Measurements from ENCODE around the gene TPCN2.

TPCN2 gene

GRCh38 chr11:69006816-69007215 lies 41.9 kb upstream of the TPCN2 start:
- no peak for TF ChIP-seq GATA2 (IDR thresholded peaks at IDR 0.05; ENCODE audit: low read depth, low read length)
- TF ChIP-seq GATA3 (IDR thresholded peaks at IDR 0.05; ENCODE audit: low read depth, low read length), result no peak

- no peak for TF ChIP-seq GATA2 (IDR thresholded peaks at IDR 0.05; ENCODE audit: low read depth, low read length)
- no peak for TF ChIP-seq GATA3 (IDR thresholded peaks at IDR 0.05; ENCODE audit: low read depth, low read length)
These were observed 40.8 kb upstream of the TPCN2 start for GRCh38 chr11:69007975-69008381.

DNA sequence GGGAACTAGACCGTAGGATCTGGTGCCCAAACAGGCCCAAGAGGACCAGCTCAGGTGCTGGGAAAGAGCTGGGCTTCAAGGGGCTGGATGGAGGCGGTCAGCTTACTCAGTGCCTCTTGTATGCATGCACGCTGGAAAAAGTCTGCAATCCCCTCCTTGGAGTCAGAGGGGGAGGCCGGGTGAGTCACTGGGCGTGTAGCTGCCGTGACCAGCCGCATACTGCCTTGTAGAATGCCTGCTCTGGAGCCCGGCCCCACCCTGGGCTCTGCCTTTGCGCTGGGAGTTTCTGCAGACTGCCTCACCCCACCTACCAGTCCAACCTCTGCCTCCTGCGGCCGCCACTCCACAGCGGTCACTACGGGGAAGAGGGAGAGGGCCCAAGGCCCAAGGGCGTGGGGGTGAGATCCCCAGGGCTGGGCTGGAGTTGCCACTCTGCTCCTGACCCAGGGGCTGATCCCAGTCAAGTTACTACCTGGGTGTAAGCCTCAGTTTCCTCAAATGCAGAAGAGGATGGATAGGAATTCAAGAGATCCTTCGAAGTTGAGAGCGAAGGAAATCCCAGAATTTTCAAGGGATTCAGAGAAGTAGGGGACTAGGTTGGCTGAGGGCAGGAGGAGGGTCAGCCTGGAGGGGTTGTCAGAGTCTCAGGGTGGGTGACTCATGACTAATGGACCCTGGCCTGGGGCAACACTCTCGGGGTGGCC lies 39.8 kb upstream of the TPCN2 start:
- TF ChIP-seq GATA3 (IDR thresholded peaks at IDR 0.05; ENCODE audit: low read depth, low read length), result no peak
- TF ChIP-seq GATA2 (IDR thresholded peaks at IDR 0.05; ENCODE audit: low read depth, low read length), result no peak

DNA sequence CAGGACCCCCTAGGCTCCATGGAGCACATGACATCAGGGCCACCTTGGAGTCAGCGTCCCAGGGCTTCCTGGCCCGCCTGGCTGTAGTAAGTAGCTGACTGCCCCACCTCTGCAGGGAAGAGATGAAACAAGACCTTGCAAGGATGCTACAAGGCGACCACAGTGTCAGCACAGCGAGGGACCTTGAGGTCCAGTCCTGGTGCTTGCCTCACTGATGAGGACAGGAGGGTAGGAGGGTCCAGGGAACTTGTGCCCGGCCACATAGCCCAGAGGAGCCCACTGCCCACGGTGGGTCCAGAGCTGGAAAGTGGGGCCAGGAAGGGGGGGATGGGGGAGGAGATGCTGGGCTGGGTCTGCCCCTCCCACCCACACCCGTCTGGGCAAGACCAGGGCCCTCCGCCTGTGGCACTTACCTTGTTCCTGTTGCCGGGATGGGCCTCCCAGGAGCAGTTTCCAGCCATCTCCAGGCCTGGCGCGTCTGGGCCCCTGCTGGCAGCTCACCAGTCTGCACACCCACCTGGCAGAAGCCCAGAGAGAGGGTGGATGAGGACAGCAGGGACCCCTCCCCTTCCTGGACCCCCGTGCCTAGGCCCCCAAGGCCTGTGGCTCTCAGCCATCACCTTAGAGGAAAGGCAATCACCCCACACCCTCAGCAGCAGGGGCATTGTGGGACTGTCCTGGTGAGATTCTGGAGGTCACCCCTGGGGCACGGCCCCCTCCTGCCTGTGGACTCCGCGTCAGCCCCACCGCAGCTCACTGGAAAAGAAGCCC lies 39.1 kb upstream of the TPCN2 start:
- no peak for TF ChIP-seq GATA2 (IDR thresholded peaks at IDR 0.05; ENCODE audit: low read depth, low read length)
- TF ChIP-seq GATA3 (IDR thresholded peaks at IDR 0.05; ENCODE audit: low read depth, low read length), result no peak

DNA sequence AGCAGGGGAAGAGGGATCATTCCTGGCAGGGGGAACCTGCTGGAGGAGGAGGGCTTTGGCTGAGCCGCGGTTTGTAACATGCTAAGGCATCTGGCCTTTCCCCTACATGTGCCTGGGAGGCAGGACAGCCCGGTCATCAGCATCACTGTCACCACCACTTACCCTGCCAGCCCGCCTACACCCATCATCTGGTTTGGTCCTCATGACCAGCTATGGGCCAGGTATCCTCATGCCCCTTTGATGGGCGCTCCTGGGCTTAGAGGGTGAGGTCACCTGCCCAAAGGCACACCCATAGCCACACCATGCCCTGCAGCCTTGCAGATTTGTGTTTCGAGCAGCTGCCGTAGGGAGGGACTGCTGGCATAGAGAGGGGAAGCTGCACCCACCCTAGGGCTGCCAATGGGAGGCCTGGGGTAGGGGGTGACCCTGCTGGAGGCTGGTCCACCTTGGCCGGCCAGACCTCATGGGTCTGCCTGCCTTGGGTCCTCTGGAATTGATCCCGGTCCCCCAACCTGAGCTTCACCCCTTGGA lies 38.3 kb upstream of the TPCN2 start:
- TF ChIP-seq GATA3 (IDR thresholded peaks at IDR 0.05; ENCODE audit: low read depth, low read length), result no peak
- TF ChIP-seq GATA2 (IDR thresholded peaks at IDR 0.05; ENCODE audit: low read depth, low read length), result no peak

- no peak for TF ChIP-seq GATA2 (IDR thresholded peaks at IDR 0.05; ENCODE audit: low read depth, low read length)
- TF ChIP-seq GATA3 (IDR thresholded peaks at IDR 0.05; ENCODE audit: low read depth, low read length), result no peak
These were observed 37.6 kb upstream of the TPCN2 start for GRCh38 chr11:69010964-69011623.

- TF ChIP-seq GATA2 (IDR thresholded peaks at IDR 0.05; ENCODE audit: low read depth, low read length) (no peak), GATA3 (IDR thresholded peaks at IDR 0.05; ENCODE audit: low read depth, low read length) (no peak)
These were observed 37.1 kb upstream of the TPCN2 start for GRCh38 chr11:69011624-69012091.

GRCh38 chr11:69012092-69013008 lies 36.4 kb upstream of the TPCN2 start:
- no peak for TF ChIP-seq GATA2 (IDR thresholded peaks at IDR 0.05; ENCODE audit: low read depth, low read length)
- no peak for TF ChIP-seq GATA3 (IDR thresholded peaks at IDR 0.05; ENCODE audit: low read depth, low read length)

DNA sequence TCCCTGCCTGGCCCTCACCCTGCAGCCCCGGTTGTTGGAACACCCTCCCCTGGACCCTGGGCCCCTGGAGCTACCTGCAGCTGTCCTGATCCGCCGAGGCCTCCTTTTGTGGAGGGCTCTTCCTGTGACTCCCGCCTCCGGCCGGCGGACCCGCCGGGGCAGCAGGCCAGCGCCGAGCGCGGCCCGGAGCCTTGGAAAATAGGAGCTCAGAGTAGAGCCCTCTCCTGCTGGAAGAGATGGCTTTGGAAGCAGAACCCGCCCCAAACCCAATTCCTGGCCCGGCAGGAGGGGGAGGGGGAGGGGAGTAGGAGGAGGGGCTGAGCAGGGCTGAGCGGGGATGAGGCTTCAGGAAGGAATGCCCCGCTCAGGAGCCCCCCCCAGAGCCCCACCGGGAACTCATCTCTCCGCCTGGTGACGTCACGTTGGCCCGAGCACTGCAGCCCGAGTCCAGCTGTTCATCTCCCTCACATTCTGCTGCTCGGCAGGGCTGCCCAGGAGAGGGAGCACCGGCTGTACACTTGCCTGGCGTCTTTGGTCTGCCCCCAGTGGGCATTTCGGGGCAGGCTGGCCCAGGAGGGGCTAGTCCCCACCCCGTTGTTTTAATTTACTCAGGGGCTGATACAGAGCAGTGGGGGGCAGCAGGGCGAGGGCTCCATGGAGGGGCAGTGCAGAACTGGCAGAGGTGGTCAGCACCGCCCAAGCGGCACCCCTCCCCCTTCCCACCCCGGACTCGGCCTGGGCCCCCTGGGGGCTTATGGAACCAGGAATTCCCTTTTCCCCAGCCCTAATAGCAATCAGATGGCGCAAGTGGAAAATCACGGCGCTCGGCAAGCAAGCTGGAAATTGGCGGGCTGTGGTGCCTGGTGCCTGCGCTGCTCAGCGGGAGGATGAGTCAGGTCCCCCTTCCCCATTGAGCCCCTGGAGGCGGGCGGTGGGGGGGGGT lies 35.5 kb upstream of the TPCN2 start, which contains the start of gene MRGPRF:
MRGPRF (minus strand) TSS at position 238 of the 943 bp plus-strand sequence. CDS start 3,345 bp downstream, outside the sequence.
- TF ChIP-seq GATA3 (IDR thresholded peaks at IDR 0.05; ENCODE audit: low read depth, low read length) (no peak), GATA2 (IDR thresholded peaks at IDR 0.05; ENCODE audit: low read depth, low read length) (no peak)

DNA sequence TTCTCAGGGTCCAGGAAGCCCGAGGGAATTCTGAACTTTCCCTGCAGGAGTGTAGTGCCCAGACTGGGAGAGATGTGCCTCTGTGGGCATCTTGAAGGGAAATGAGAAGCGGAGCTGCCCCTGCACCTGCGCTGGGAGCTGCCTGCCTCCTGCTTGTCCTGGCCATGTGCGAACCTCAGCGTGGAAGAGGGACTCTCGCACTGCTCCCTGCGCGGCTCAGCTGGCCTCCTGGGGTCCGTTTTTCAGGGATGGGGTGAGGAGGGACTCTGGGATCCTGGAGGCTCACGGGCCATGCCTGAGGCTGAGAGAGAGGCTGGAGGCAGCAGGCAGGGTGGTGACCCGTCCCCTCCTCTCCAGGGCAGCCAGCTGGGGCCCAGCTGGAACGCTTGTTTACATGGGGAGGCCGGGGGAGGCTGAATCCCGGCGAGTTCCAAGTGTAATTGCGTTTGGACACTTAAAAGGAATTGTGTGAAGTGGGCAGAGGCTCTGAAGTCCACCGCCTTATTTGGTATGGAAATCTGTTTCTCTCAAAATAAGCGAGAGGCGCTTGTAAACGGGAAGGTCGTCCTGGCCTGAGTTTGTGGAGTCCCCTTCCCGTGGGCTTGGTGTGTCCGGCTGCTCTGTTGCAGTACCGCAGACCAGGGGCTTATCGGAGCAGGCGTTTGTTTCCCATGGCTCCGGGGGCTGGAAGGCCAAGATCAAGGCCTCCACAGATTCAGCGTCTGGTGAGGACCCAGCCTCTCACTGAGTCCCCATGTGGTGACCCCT lies 34.5 kb upstream of the TPCN2 start:
- TF ChIP-seq GATA3 (IDR thresholded peaks at IDR 0.05; ENCODE audit: low read depth, low read length) (no peak), GATA2 (IDR thresholded peaks at IDR 0.05; ENCODE audit: low read depth, low read length) (no peak; the same call in 1 of the 2 replicates)

GRCh38 chr11:69014898-69015549 lies 33.7 kb upstream of the TPCN2 start:
- TF ChIP-seq GATA2 (IDR thresholded peaks at IDR 0.05; ENCODE audit: low read depth, low read length) (no peak), GATA3 (IDR thresholded peaks at IDR 0.05; ENCODE audit: low read depth, low read length) (no peak)

Measured in SH-SY5Y (cell line).